Ovary (tissue), 9 donors: ENCODE data around the gene CADPS. TPM values are rescaled to one million over a fixed set of nuclear protein-coding genes. Genes with fewer than 3 reads are reported as not detected.

Source experiments
- DNase-seq, 5 donors: peaks; one replicate each; pipeline ENCODE4 v3.0.0-alpha.2; 2019 to 2020
- H3K27ac ChIP-seq, 2 donors: fragments of 200-600 bp; one replicate each; pipeline versions ENCODE4 v1.5.1 to v1.8.0; 2019 to 2022
- H3K27me3 ChIP-seq: fragments of 200-600 bp; one replicate; pipeline ENCODE4 v1.8.0; 2022
- H3K36me3 ChIP-seq: fragments of 200-600 bp; sonication (generic); one replicate; pipeline ENCODE4 v1.5.1; 2019
- H3K4me1 ChIP-seq: one replicate; pipeline ENCODE4 v1.8.1; 2013; ENCODE audit warnings: mild to moderate bottlenecking, moderate library complexity; ENCODE audit not compliant: insufficient read depth
- H3K4me3 ChIP-seq: fragments of 200-600 bp; sonication (generic); one replicate; pipeline ENCODE4 v1.5.1; 2017
- H3K9me3 ChIP-seq, 2 donors: fragments of 200-600 bp in 1 of 2; sonication (generic) in 1 of 2; one replicate each; pipeline versions ENCODE4 v1.5.1 to v1.8.1; 2013 to 2019; ENCODE audit warnings: mild to moderate bottlenecking in 1 of 2, moderate library complexity in 1 of 2
- CTCF ChIP-seq, 3 donors: fragments of 450-650 bp in 2 of 3; fragments of 200-600 bp in 1 of 3; IDR thresholded peaks; one replicate each; pipeline versions ENCODE4 v1.5.1 to v1.8.0; 2016 to 2022; ENCODE audit warnings: antibody characterized with exemption in 3 of 3, mild to moderate bottlenecking in 1 of 3
- EP300 ChIP-seq: sonication (generic); formaldehyde crosslinking; IDR thresholded peaks from one replicate; pipeline ENCODE4 v1.6.1; 2017; ENCODE audit warnings: antibody characterized with exemption
- POLR2A ChIP-seq: fragments of 450-650 bp; IDR thresholded peaks from one replicate; pipeline ENCODE4 v1.6.1; 2017; ENCODE audit warnings: antibody characterized with exemption, mild to moderate bottlenecking, moderate library complexity
- WGBS, 3 donors: extraction: QIAGEN DNeasy Blood & Tissue Kit in 1 of 3; methylation state at CpG; one replicate each; pipeline versions ENCODE4 v1.1.5 to v1.1.7; 2013 to 2017; 5-methylcytosine and 5-hydroxymethylcytosine counted together
- intact Hi-C, 4 donors: fragments of 100-400 bp; cut with DNase I; formaldehyde crosslinking; loops; one replicate each; pipeline versions ENCODE4 v1.11.0 to v1.15.1; 2022 to 2023
- polyA plus RNA-seq, 2 donors: library from polyadenylated mRNA; stranded (reverse); fragments of 200-250 nt in 1 of 2; fragments of 350-450 nt in 1 of 2; fragmentation: Illumina TruSeq in 1 of 2; extraction: RNeasy Lipid Tissue Mini Kit (QIAGEN cat#74804) in 1 of 2; gene quantifications; one replicate each; pipeline ENCODE4 v1.2.3, GENCODE V29; 2013 to 2014
- total RNA-seq, 7 donors: library from RNA; depleted of rRNA in 2 of 7; stranded (reverse); fragments of >200 nt in 2 of 7; fragmentation: NEBNext Ultra II Directional in 3 of 7; extraction: Animal tissue kit (Norgen Biotek cat#: 25700) in 3 of 7; gene quantifications; one replicate each; pipeline versions ENCODE4 v1.1.0 to v1.2.4, GENCODE V29; 2016 to 2023
- donor health status: DM: no; HTN: no; CAD: no; lungs with moderate emphysema.
- donor health status: DM: no; HTN: no; CAD: no.
- donor health status: Bipolar disorder and iron deficiency.
- donor health status: DM: yes; HTN: yes; CAD: no.
- donor health status: DM: no; HTN: no; CAD: no.
- donor health status: DM: yes; HTN: yes; CAD: no.

Gene CADPS
- total and polyA plus RNA-seq, 9 donors, result 0.90 to 6.8 (median 2.8) TPM

GRCh38 chr3:62559831-62560445, 315.3 kb downstream of the CADPS start:
- Histone ChIP-seq H3K27me3 (no peaks in the 10 kb centered on the region), H3K27ac (no peak overlapping the region), H3K4me1 (no peaks in the 10 kb centered on the region), H3K9me3 (no peaks in the 10 kb centered on the region), H3K4me3 (no peak overlapping the region), H3K36me3 (no peaks in the 10 kb centered on the region)
- intact Hi-C loops, result loop anchor here in 1 of 4 donors (2.0 kb wide), 1 partner anchor 227 kb away; no protein-coding TSS in a partner anchor
- no peak for TF ChIP-seq EP300
- TF ChIP-seq CTCF (IDR thresholded peaks at IDR 0.05), result no peak
- TF ChIP-seq POLR2A, result no peak
- 13 to 24% (median 14%) methylated on average over 2 of the region's 2 CpGs for WGBS, 3 donors
- no peak for DNase-seq

GRCh38 chr3:62558549-62559112, 316.6 kb downstream of the CADPS start:
- Histone ChIP-seq H3K27ac (no peak overlapping the region), H3K36me3 (no peaks in the 10 kb centered on the region), H3K27me3 (no peaks in the 10 kb centered on the region), H3K4me3 (no peak overlapping the region), H3K4me1 (no peaks in the 10 kb centered on the region), H3K9me3 (no peaks in the 10 kb centered on the region)
- no peak for DNase-seq
- 30 to 48% (median 33%) methylated on average over 8 of the region's 8 CpGs for WGBS, 3 donors
- no peak for TF ChIP-seq EP300
- no peak for TF ChIP-seq CTCF (IDR thresholded peaks at IDR 0.05)
- TF ChIP-seq POLR2A, result no peak
- intact Hi-C loops, result loop anchor here in 1 of 4 donors (2.0 kb wide), 1 partner anchor 226 kb away; no protein-coding TSS in a partner anchor

GRCh38 chr3:62557983-62558382, 317.2 kb downstream of the CADPS start:
- WGBS, 3 donors, result 91 to 94% (median 91%) methylated on average over 5 of the region's 5 CpGs
- intact Hi-C loops, result loop anchor here in 1 of 4 donors (2.0 kb wide), 1 partner anchor 225 kb away; no protein-coding TSS in a partner anchor

GRCh38 chr3:62557450-62557849, 317.8 kb downstream of the CADPS start:
- no peaks in the 10 kb centered on the region for H3K27me3 ChIP-seq
- intact Hi-C loops, result no loop called here
- no peak for DNase-seq
- H3K4me1 ChIP-seq, result no peaks in the 10 kb centered on the region
- H3K27ac ChIP-seq, result no peak overlapping the region
- no peaks in the 10 kb centered on the region for H3K36me3 ChIP-seq
- TF ChIP-seq POLR2A (no peak), EP300 (no peak), CTCF (IDR thresholded peaks at IDR 0.05) (no peak)
- no peak overlapping the region for H3K4me3 ChIP-seq
- 62 to 82% (median 75%) methylated on average over 5 of the region's 5 CpGs for WGBS, 3 donors
- H3K9me3 ChIP-seq, result no peaks in the 10 kb centered on the region

More at GRCh38 chr3:62557983-62558382, 317.2 kb downstream of the CADPS start:
- Histone ChIP-seq H3K4me1 (no peaks in the 10 kb centered on the region), H3K4me3 (no peak overlapping the region), H3K36me3 (no peaks in the 10 kb centered on the region), H3K27me3 (no peaks in the 10 kb centered on the region), H3K9me3 (no peaks in the 10 kb centered on the region), H3K27ac (no peak overlapping the region)
- no peak for DNase-seq
- TF ChIP-seq CTCF (IDR thresholded peaks at IDR 0.05) (no peak), EP300 (no peak), POLR2A (no peak)
